Activated CD8-positive, alpha-beta T cell treated with anti-CD3 and anti-CD28 coated beads for 36 hours (primary cell): ENCODE results near the gene EXTL1. TPM values are rescaled to one million over a fixed set of nuclear protein-coding genes. Genes with fewer than 3 reads are reported as not detected.
"Not testable (repeated sequence)": the region's sequence is repeated elsewhere in the genome, so short reads cannot be mapped to it uniquely, and the experiment has no call there.

Experiments
- ATAC-seq: fragments of 200-7000 bp; cut with Tn5 transposase; one replicate; pipeline ENCODE4 v1.10.0; 2021; ENCODE audit warnings: mild to moderate bottlenecking, moderate library complexity
- CTCF ChIA-PET: fragments of 350-600 bp; sonication (Branson Sonifier 250); formaldehyde crosslinking; loops from one replicate; lab custom pipeline; 2021; ENCODE audit warnings: antibody characterized with exemption; lab: Charles Lee
- POLR2A ChIA-PET: fragments of 350-600 bp; sonication (Branson Sonifier 250); formaldehyde crosslinking; loops from one replicate; lab custom pipeline; 2021; ENCODE audit warnings: antibody characterized with exemption; lab: Charles Lee
- DNase-seq: peaks from one replicate; pipeline ENCODE4 v3.0.0-alpha.2; 2020
- H3K27ac Mint-ChIP-seq: one replicate; pipeline ENCODE4 v1.8.0; 2021; ENCODE audit warnings: mild to moderate bottlenecking, mixed read lengths
- H3K27me3 Mint-ChIP-seq: one replicate; pipeline ENCODE4 v1.8.0; 2021; ENCODE audit warnings: mixed read lengths
- H3K36me3 Mint-ChIP-seq: one replicate; pipeline ENCODE4 v1.8.0; 2021; ENCODE audit warnings: low read depth, mixed read lengths
- H3K4me1 Mint-ChIP-seq: one replicate; pipeline ENCODE4 v1.8.0; 2021; ENCODE audit warnings: low read depth, mixed read lengths
- H3K4me3 Mint-ChIP-seq: one replicate; pipeline ENCODE4 v1.8.0; 2021; ENCODE audit warnings: mild to moderate bottlenecking, moderate library complexity, mixed read lengths
- H3K9me3 Mint-ChIP-seq: one replicate; pipeline ENCODE4 v1.8.0; 2021; ENCODE audit warnings: mixed read lengths
- CTCF ChIP-seq: fragments of 200-600 bp; IDR thresholded peaks from one replicate; pipeline ENCODE4 v1.8.0; 2022; ENCODE audit warnings: antibody characterized with exemption, mild to moderate bottlenecking
- intact Hi-C: fragments of 100-400 bp; cut with micrococcal nuclease; formaldehyde crosslinking; loops from one replicate; pipeline ENCODE4 v1.10.0; 2022
- total RNA-seq, 2 experiments: library from RNA; stranded (reverse); gene quantifications; one replicate each; pipeline ENCODE4 v1.2.3, GENCODE V29; 2021

The EXTL1 gene
- total RNA-seq, 2 experiments from 2014 or later: not detected

GRCh38 chr1:25978403-25978802 lies 43.2 kb upstream of the EXTL1 start:
- H3K4me3 Mint-ChIP-seq: no peak overlapping the region
- H3K27ac Mint-ChIP-seq: peak overlapping the region; percentile 1
- H3K27me3 Mint-ChIP-seq: no peaks in the 10 kb centered on the region
- intact Hi-C loops: no loop called here
- H3K4me1 Mint-ChIP-seq: peaks cover 7% of the 10 kb centered on the region
- CTCF ChIA-PET: no interaction called here
- H3K9me3 Mint-ChIP-seq: no peaks in the 10 kb centered on the region
- TF ChIP-seq CTCF: no peak
- DNase-seq (no peak), ATAC-seq (no peak)
- POLR2A ChIA-PET: interaction anchor here (1.1 kb wide), 1 partner anchor 10 kb away, joined by 3 read pairs; no protein-coding TSS in a partner anchor
- H3K36me3 Mint-ChIP-seq: peaks cover 33% of the 10 kb centered on the region

GRCh38 chr1:25979210-25979609 lies 42.4 kb upstream of the EXTL1 start:
- ChIA-PET CTCF (interaction anchor here (0.9 kb wide), 1 partner anchor 19 kb away, joined by 4 read pairs; the partner anchor contains the start of gene PAFAH2), POLR2A (interaction anchor here (1.1 to 1.8 kb wide), 2 partner anchors 9 to 18 kb away, joined by 3 to 4 read pairs; partner anchors contain the start of gene PAFAH2)
- Mint-ChIP-seq H3K4me3 (no peak overlapping the region), H3K36me3 (peaks cover 33% of the 10 kb centered on the region), H3K9me3 (no peaks in the 10 kb centered on the region), H3K4me1 (no peaks in the 10 kb centered on the region), H3K27me3 (no peaks in the 10 kb centered on the region), H3K27ac (no peak overlapping the region)
- DNase-seq (no peak), ATAC-seq (no peak)
- no peak for TF ChIP-seq CTCF
- intact Hi-C loops: no loop called here

GRCh38 chr1:25985171-25985570 lies 36.4 kb upstream of the EXTL1 start:
- ChIA-PET CTCF (no interaction called here), POLR2A (no interaction called here)
- H3K4me1 Mint-ChIP-seq: peaks cover 35% of the 10 kb centered on the region
- no peak overlapping the region for H3K27ac Mint-ChIP-seq
- H3K27me3 Mint-ChIP-seq: no peaks in the 10 kb centered on the region
- TF ChIP-seq CTCF: no peak
- no peak for ATAC-seq
- intact Hi-C loops: no loop called here
- DNase-seq: no peak
- H3K9me3 Mint-ChIP-seq: no peaks in the 10 kb centered on the region
- H3K36me3 Mint-ChIP-seq: peaks cover 54% of the 10 kb centered on the region
- no peak overlapping the region for H3K4me3 Mint-ChIP-seq

- ATAC-seq (no peak), DNase-seq (no peak)
- no peaks in the 10 kb centered on the region for H3K27me3 Mint-ChIP-seq
- H3K27ac Mint-ChIP-seq: peak overlapping the region; percentile 23
- ChIA-PET POLR2A (interaction anchor here (1.2 kb wide), 1 partner anchor 14 kb away, joined by 3 read pairs; no protein-coding TSS in a partner anchor), CTCF (interaction anchor here (4.3 kb wide), 1 partner anchor 12 kb away, joined by 28 read pairs; the partner anchor contains the start of gene PAFAH2)
- no peaks in the 10 kb centered on the region for H3K9me3 Mint-ChIP-seq
- no peak overlapping the region for H3K4me3 Mint-ChIP-seq
- intact Hi-C loops: no loop called here
- H3K4me1 Mint-ChIP-seq: peaks cover 35% of the 10 kb centered on the region
- peaks cover 54% of the 10 kb centered on the region for H3K36me3 Mint-ChIP-seq
- TF ChIP-seq CTCF: no peak
These were observed 35.9 kb upstream of the EXTL1 start for GRCh38 chr1:25985670-25986069.

- POLR2A ChIA-PET: interaction anchor here (0.6 to 1.5 kb wide), 3 partner anchors 11 to 68 kb away, joined by 3 read pairs; no protein-coding TSS in a partner anchor
- DNase-seq, H3K9me3 Mint-ChIP-seq, H3K27ac Mint-ChIP-seq, ATAC-seq, intact Hi-C loops, H3K27me3 Mint-ChIP-seq, H3K4me3 Mint-ChIP-seq: not testable (repeated sequence)
- peaks cover 50% of the 10 kb centered on the region for H3K36me3 Mint-ChIP-seq
- CTCF ChIA-PET: interaction anchor here (4.3 to 4.7 kb wide), 2 partner anchors 11 to 92 kb away, joined by 28 to 43 read pairs; partner anchors contain the start of gene PAFAH2
- H3K4me1 Mint-ChIP-seq: peaks cover 40% of the 10 kb centered on the region
These were observed 34.8 kb upstream of the EXTL1 start for GRCh38 chr1:25986773-25987172.
